Measurements from ENCODE around the gene PPM1H.

Gene PPM1H

GRCh38 chr12:62854024-62854423, 80.9 kb downstream of the PPM1H start:
- H2BK120ac ChIP-seq (ENCODE audit: low read depth, low read length): no peak overlapping the region
- no peak overlapping the region for H4K8ac ChIP-seq (ENCODE audit: low read depth, low read length)
- peaks cover under 1% of the 10 kb centered on the region for H3K4me1 ChIP-seq (ENCODE audit: control insufficient read depth, low read depth, low read length)
- no peak overlapping the region for H3K4ac ChIP-seq (ENCODE audit: low read depth, low read length)
- H3K18ac ChIP-seq (ENCODE audit: low read length): no peak overlapping the region
- no peak overlapping the region for H3K4me2 ChIP-seq (ENCODE audit: low read length)
- no CpG with 5 or more reads among the region's 4 CpGs for WGBS (ENCODE audit: extremely low coverage, insufficient coverage, low lambda C conversion rate)
- H3K79me1 ChIP-seq (ENCODE audit: low read length): peaks cover 1% of the 10 kb centered on the region
- no peak overlapping the region for H4K5ac ChIP-seq (ENCODE audit: low read length)
- H3K56ac ChIP-seq (ENCODE audit: low read length): no peak overlapping the region
- no peak overlapping the region for H2BK5ac ChIP-seq (ENCODE audit: low read length)
- H3K9ac ChIP-seq (ENCODE audit: low read length): no peak overlapping the region
- no peak for DNase-seq
- H3K23ac ChIP-seq (ENCODE audit: low read length): no peak overlapping the region
- no peak overlapping the region for H3K4me3 ChIP-seq (ENCODE audit: low read length)
- no peaks in the 10 kb centered on the region for H3K27me3 ChIP-seq (ENCODE audit: insufficient read depth, low read length, poor library complexity)
- H3K79me2 ChIP-seq (ENCODE audit: control insufficient read depth, insufficient read depth, low read length): peaks cover 1% of the 10 kb centered on the region
- no peaks in the 10 kb centered on the region for H3K36me3 ChIP-seq (ENCODE audit: control insufficient read depth, insufficient read depth, low read length)
- H2BK15ac ChIP-seq (replicated peaks; ENCODE audit: low read depth): no peak overlapping the region
- no peak overlapping the region for H3K27ac ChIP-seq (ENCODE audit: low read depth, low read length)
- no peak overlapping the region for H2AK5ac ChIP-seq (ENCODE audit: low read length)

- H3K56ac ChIP-seq (ENCODE audit: low read length): no peak overlapping the region
- WGBS (ENCODE audit: extremely low coverage, insufficient coverage, low lambda C conversion rate): no CpG with 5 or more reads among the region's 1 CpG
These were observed 85.6 kb downstream of the PPM1H start for GRCh38 chr12:62849398-62849797.

GRCh38 chr12:62848418-62848817, 86.5 kb downstream of the PPM1H start:
- H3K56ac ChIP-seq (ENCODE audit: low read length): no peak overlapping the region
- no peak overlapping the region for H3K23ac ChIP-seq (ENCODE audit: low read length)
- no peak overlapping the region for H4K8ac ChIP-seq (ENCODE audit: low read depth, low read length)
- H3K79me1 ChIP-seq (ENCODE audit: low read length): peaks cover 1% of the 10 kb centered on the region
- no peak overlapping the region for H3K4me3 ChIP-seq (ENCODE audit: low read length)
- H3K18ac ChIP-seq (ENCODE audit: low read length): peak overlapping the region; percentile 88
- H2AK5ac ChIP-seq (ENCODE audit: low read length): no peak overlapping the region
- H3K36me3 ChIP-seq (ENCODE audit: control insufficient read depth, insufficient read depth, low read length): no peaks in the 10 kb centered on the region
- no peaks in the 10 kb centered on the region for H3K27me3 ChIP-seq (ENCODE audit: insufficient read depth, low read length, poor library complexity)
- no peak overlapping the region for H2BK5ac ChIP-seq (ENCODE audit: low read length)
- no peak overlapping the region for H4K5ac ChIP-seq (ENCODE audit: low read length)
- no peak for DNase-seq
- H3K4me2 ChIP-seq (ENCODE audit: low read length): no peak overlapping the region
- H3K9ac ChIP-seq (ENCODE audit: low read length): no peak overlapping the region
- peaks cover 1% of the 10 kb centered on the region for H3K79me2 ChIP-seq (ENCODE audit: control insufficient read depth, insufficient read depth, low read length)
- H3K4ac ChIP-seq (ENCODE audit: low read depth, low read length): no peak overlapping the region
- no peak overlapping the region for H2BK15ac ChIP-seq (replicated peaks; ENCODE audit: low read depth)
- peak overlapping the region; percentile 31 for H3K27ac ChIP-seq (ENCODE audit: low read depth, low read length)
- peaks cover 19% of the 10 kb centered on the region for H3K4me1 ChIP-seq (ENCODE audit: control insufficient read depth, low read depth, low read length)
- WGBS (ENCODE audit: extremely low coverage, insufficient coverage, low lambda C conversion rate): no CpG with 5 or more reads among the region's 2 CpGs
- H2BK120ac ChIP-seq (ENCODE audit: low read depth, low read length): peak overlapping the region; percentile 65

More at GRCh38 chr12:62849398-62849797, 85.6 kb downstream of the PPM1H start:
- H2BK15ac ChIP-seq (replicated peaks; ENCODE audit: low read depth): no peak overlapping the region
- H3K4ac ChIP-seq (ENCODE audit: low read depth, low read length): no peak overlapping the region
- H3K4me1 ChIP-seq (ENCODE audit: control insufficient read depth, low read depth, low read length): peaks cover 13% of the 10 kb centered on the region
- no peak overlapping the region for H4K8ac ChIP-seq (ENCODE audit: low read depth, low read length)
- H3K27ac ChIP-seq (ENCODE audit: low read depth, low read length): no peak overlapping the region
- H3K23ac ChIP-seq (ENCODE audit: low read length): no peak overlapping the region
- H3K27me3 ChIP-seq (ENCODE audit: insufficient read depth, low read length, poor library complexity): no peaks in the 10 kb centered on the region
- no peaks in the 10 kb centered on the region for H3K36me3 ChIP-seq (ENCODE audit: control insufficient read depth, insufficient read depth, low read length)
- no peak overlapping the region for H2BK120ac ChIP-seq (ENCODE audit: low read depth, low read length)
- no peak overlapping the region for H3K4me3 ChIP-seq (ENCODE audit: low read length)
- peaks cover 1% of the 10 kb centered on the region for H3K79me2 ChIP-seq (ENCODE audit: control insufficient read depth, insufficient read depth, low read length)
- H2AK5ac ChIP-seq (ENCODE audit: low read length): no peak overlapping the region
- no peak overlapping the region for H2BK5ac ChIP-seq (ENCODE audit: low read length)
- H3K18ac ChIP-seq (ENCODE audit: low read length): no peak overlapping the region
- H3K79me1 ChIP-seq (ENCODE audit: low read length): peaks cover 1% of the 10 kb centered on the region
- no peak for DNase-seq
- H3K9ac ChIP-seq (ENCODE audit: low read length): no peak overlapping the region
- no peak overlapping the region for H4K5ac ChIP-seq (ENCODE audit: low read length)
- H3K4me2 ChIP-seq (ENCODE audit: low read length): no peak overlapping the region

- Histone ChIP-seq H3K56ac (ENCODE audit: low read length) (no peak overlapping the region), H3K4ac (ENCODE audit: low read depth, low read length) (no peak overlapping the region), H3K18ac (ENCODE audit: low read length) (no peak overlapping the region), H4K8ac (ENCODE audit: low read depth, low read length) (no peak overlapping the region), H3K4me3 (ENCODE audit: low read length) (no peak overlapping the region), H2BK5ac (ENCODE audit: low read length) (no peak overlapping the region), H3K4me1 (ENCODE audit: control insufficient read depth, low read depth, low read length) (peaks cover 20% of the 10 kb centered on the region), H4K5ac (ENCODE audit: low read length) (no peak overlapping the region), H3K23ac (ENCODE audit: low read length) (no peak overlapping the region), H2AK5ac (ENCODE audit: low read length) (no peak overlapping the region), H3K27me3 (ENCODE audit: insufficient read depth, low read length, poor library complexity) (no peaks in the 10 kb centered on the region), H3K79me2 (ENCODE audit: control insufficient read depth, insufficient read depth, low read length) (peaks cover 1% of the 10 kb centered on the region), H2BK120ac (ENCODE audit: low read depth, low read length) (no peak overlapping the region), H3K79me1 (ENCODE audit: low read length) (peaks cover 1% of the 10 kb centered on the region), H3K27ac (ENCODE audit: low read depth, low read length) (no peak overlapping the region), H2BK15ac (replicated peaks; ENCODE audit: low read depth) (no peak overlapping the region), H3K4me2 (ENCODE audit: low read length) (no peak overlapping the region), H3K9ac (ENCODE audit: low read length) (no peak overlapping the region), H3K36me3 (ENCODE audit: control insufficient read depth, insufficient read depth, low read length) (no peaks in the 10 kb centered on the region)
- WGBS (ENCODE audit: extremely low coverage, insufficient coverage, low lambda C conversion rate): no CpG with 5 or more reads among the region's 2 CpGs
- DNase-seq: no peak
These were observed 87.2 kb downstream of the PPM1H start for GRCh38 chr12:62847709-62848108.

- peak; percentile 67 for DNase-seq
- Histone ChIP-seq H2BK120ac (ENCODE audit: low read depth, low read length) (no peak overlapping the region), H3K4ac (ENCODE audit: low read depth, low read length) (no peak overlapping the region), H2BK15ac (replicated peaks; ENCODE audit: low read depth) (no peak overlapping the region), H4K5ac (ENCODE audit: low read length) (no peak overlapping the region), H3K27me3 (ENCODE audit: insufficient read depth, low read length, poor library complexity) (no peaks in the 10 kb centered on the region), H3K23ac (ENCODE audit: low read length) (no peak overlapping the region), H3K4me2 (ENCODE audit: low read length) (no peak overlapping the region), H3K79me2 (ENCODE audit: control insufficient read depth, insufficient read depth, low read length) (peaks cover 3% of the 10 kb centered on the region), H3K56ac (ENCODE audit: low read length) (no peak overlapping the region), H3K27ac (ENCODE audit: low read depth, low read length) (peak overlapping the region; percentile 77), H3K4me1 (ENCODE audit: control insufficient read depth, low read depth, low read length) (peaks cover 22% of the 10 kb centered on the region), H3K18ac (ENCODE audit: low read length) (no peak overlapping the region), H4K8ac (ENCODE audit: low read depth, low read length) (no peak overlapping the region), H3K36me3 (ENCODE audit: control insufficient read depth, insufficient read depth, low read length) (no peaks in the 10 kb centered on the region), H3K79me1 (ENCODE audit: low read length) (peaks cover 1% of the 10 kb centered on the region), H2AK5ac (ENCODE audit: low read length) (peak overlapping the region; percentile 25), H2BK5ac (ENCODE audit: low read length) (no peak overlapping the region), H3K4me3 (ENCODE audit: low read length) (no peak overlapping the region), H3K9ac (ENCODE audit: low read length) (no peak overlapping the region)
- WGBS (ENCODE audit: extremely low coverage, insufficient coverage, low lambda C conversion rate): no CpG with 5 or more reads among the region's 4 CpGs
These were observed 88.5 kb downstream of the PPM1H start for GRCh38 chr12:62846491-62846890.

GRCh38 chr12:62844915-62845314, 90.0 kb downstream of the PPM1H start:
- H2BK120ac ChIP-seq (ENCODE audit: low read depth, low read length): peak overlapping the region; percentile 10
- H4K8ac ChIP-seq (ENCODE audit: low read depth, low read length): no peak overlapping the region
- H3K23ac ChIP-seq (ENCODE audit: low read length): no peak overlapping the region
- H3K9ac ChIP-seq (ENCODE audit: low read length): no peak overlapping the region
- peaks cover 25% of the 10 kb centered on the region for H3K4me1 ChIP-seq (ENCODE audit: control insufficient read depth, low read depth, low read length)
- H3K79me2 ChIP-seq (ENCODE audit: control insufficient read depth, insufficient read depth, low read length): peaks cover 2% of the 10 kb centered on the region
- peaks cover 2% of the 10 kb centered on the region for H3K79me1 ChIP-seq (ENCODE audit: low read length)
- no peak overlapping the region for H3K4ac ChIP-seq (ENCODE audit: low read depth, low read length)
- H4K5ac ChIP-seq (ENCODE audit: low read length): no peak overlapping the region
- no peak overlapping the region for H2BK15ac ChIP-seq (replicated peaks; ENCODE audit: low read depth)
- peak overlapping the region; percentile 35 for H3K18ac ChIP-seq (ENCODE audit: low read length)
- no peaks in the 10 kb centered on the region for H3K27me3 ChIP-seq (ENCODE audit: insufficient read depth, low read length, poor library complexity)
- H3K4me3 ChIP-seq (ENCODE audit: low read length): no peak overlapping the region
- H3K56ac ChIP-seq (ENCODE audit: low read length): no peak overlapping the region
- peak overlapping the region; percentile 95 for H3K27ac ChIP-seq (ENCODE audit: low read depth, low read length)
- no peak overlapping the region for H2BK5ac ChIP-seq (ENCODE audit: low read length)
- peak; percentile 90 for DNase-seq
- no CpG with 5 or more reads among the region's 2 CpGs for WGBS (ENCODE audit: extremely low coverage, insufficient coverage, low lambda C conversion rate)
- H2AK5ac ChIP-seq (ENCODE audit: low read length): no peak overlapping the region
- no peak overlapping the region for H3K4me2 ChIP-seq (ENCODE audit: low read length)
- no peaks in the 10 kb centered on the region for H3K36me3 ChIP-seq (ENCODE audit: control insufficient read depth, insufficient read depth, low read length)
